Mucosa of descending colon (tissue), 3 donors: Measurements from ENCODE around the gene TBRG4. TPM values are rescaled to one million over a fixed set of nuclear protein-coding genes. Genes with fewer than 3 reads are reported as not detected.

Experiments
- ATAC-seq: fragments of 200-7000 bp; cut with Tn5 transposase; one replicate; pipeline ENCODE4 v1.9.1; 2020; ENCODE audit warnings: mild to moderate bottlenecking, moderate library complexity
- DNase-seq, 3 donors: peaks; one replicate each; pipeline ENCODE4 v3.0.0-alpha.2; 2020
- H3K36me3 ChIP-seq: fragments of 200-600 bp; one replicate; pipeline ENCODE4 v1.8.0; 2021; ENCODE audit warnings: low read depth, mild to moderate bottlenecking
- H3K4me1 ChIP-seq: fragments of 200-600 bp; one replicate; pipeline ENCODE4 v1.8.0; 2021; ENCODE audit warnings: low read depth, mild to moderate bottlenecking
- H3K4me3 ChIP-seq: fragments of 200-600 bp; one replicate; pipeline ENCODE4 v1.8.0; 2021; ENCODE audit warnings: mild to moderate bottlenecking
- H3K9me3 ChIP-seq: fragments of 200-600 bp; one replicate; pipeline ENCODE4 v1.8.0; 2021; ENCODE audit warnings: mild to moderate bottlenecking
- intact Hi-C, 2 donors: fragments of 100-400 bp; cut with DNase I in 1 of 2; cut with micrococcal nuclease in 1 of 2; formaldehyde crosslinking; loops; one replicate each; pipeline versions ENCODE4 v1.11.0 to v1.11.1; 2022; cut with DNase I, micrococcal nuclease
- total RNA-seq, 3 donors: library from RNA; stranded (reverse); fragmentation: NEBNext Ultra II Directional in 2 of 3; extraction: Animal tissue kit (Norgen Biotek cat#: 25700) in 2 of 3; gene quantifications; one replicate each; pipeline versions ENCODE4 v1.2.1 to v1.2.4, GENCODE V29; 2021 to 2023
- TF ChIP-seq, protein P1 (sequence below): fragments of 200-600 bp; IDR thresholded peaks from one replicate; pipeline ENCODE4 v1.8.0; 2022; ENCODE audit warnings: antibody characterized with exemption, mild to moderate bottlenecking
- donor health status: DM: no; HTN: no; CAD: no; lungs with moderate emphysema.
- donor health status: DM: no; HTN: no; CAD: no.
- donor health status: DM: no; HTN: yes; CAD: no.

The TBRG4 gene
- total RNA-seq, 3 donors from 2014 or later, result 84.0 to 122 (median 85.6) TPM

DNA sequence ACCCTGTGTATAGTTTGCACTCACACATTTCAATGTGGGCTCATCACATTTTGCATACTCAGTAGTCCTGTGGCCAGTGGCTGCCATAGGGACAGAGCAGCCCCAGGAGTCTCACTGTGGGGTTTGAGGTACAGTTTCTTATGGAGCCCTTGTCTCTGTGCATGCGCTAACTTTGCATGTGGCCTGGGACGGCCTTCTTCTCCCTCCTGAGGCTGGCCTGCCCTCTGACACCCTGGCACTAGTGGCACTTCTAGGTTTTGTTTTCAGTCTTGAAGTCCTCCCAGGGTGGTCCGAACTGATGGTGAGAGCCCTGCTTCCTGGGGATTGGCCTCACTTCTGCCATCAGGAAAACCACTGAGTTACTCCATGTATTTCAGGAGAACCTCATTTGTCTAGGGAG is 43.9 kb downstream of the TBRG4 start:
- no peak for DNase-seq

DNA sequence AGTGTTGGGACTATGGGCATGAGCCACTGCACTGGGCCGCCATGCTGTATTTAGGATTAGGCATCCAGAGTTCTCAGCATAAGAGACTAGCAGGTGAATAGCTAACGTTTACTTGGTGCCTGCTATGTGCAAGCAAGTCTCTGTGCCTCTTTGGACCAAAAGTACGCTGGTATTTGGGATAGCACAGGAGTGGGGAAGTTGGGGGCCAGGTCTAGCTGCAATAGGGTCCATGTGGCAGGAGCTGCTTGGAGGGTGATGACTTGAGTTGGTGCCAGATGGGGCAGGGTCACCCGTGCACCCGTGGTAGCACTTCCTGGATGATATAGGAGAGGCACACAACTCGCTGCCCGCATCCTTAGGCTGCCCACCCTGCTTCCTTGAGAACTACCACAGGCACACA is 45.1 kb downstream of the TBRG4 start:
- DNase-seq, result no peak

More for the DNA sequence above, 43.9 kb downstream of the TBRG4 start:
- Histone ChIP-seq H3K4me1 (peaks cover 7% of the 10 kb centered on the region), H3K36me3 (no peaks in the 10 kb centered on the region), H3K4me3 (no peak overlapping the region), H3K9me3 (no peaks in the 10 kb centered on the region)
- TF ChIP-seq, protein P1, sequence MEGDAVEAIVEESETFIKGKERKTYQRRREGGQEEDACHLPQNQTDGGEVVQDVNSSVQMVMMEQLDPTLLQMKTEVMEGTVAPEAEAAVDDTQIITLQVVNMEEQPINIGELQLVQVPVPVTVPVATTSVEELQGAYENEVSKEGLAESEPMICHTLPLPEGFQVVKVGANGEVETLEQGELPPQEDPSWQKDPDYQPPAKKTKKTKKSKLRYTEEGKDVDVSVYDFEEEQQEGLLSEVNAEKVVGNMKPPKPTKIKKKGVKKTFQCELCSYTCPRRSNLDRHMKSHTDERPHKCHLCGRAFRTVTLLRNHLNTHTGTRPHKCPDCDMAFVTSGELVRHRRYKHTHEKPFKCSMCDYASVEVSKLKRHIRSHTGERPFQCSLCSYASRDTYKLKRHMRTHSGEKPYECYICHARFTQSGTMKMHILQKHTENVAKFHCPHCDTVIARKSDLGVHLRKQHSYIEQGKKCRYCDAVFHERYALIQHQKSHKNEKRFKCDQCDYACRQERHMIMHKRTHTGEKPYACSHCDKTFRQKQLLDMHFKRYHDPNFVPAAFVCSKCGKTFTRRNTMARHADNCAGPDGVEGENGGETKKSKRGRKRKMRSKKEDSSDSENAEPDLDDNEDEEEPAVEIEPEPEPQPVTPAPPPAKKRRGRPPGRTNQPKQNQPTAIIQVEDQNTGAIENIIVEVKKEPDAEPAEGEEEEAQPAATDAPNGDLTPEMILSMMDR, result no peak
- no peak for ATAC-seq
- intact Hi-C loops, result no loop called here

DNA sequence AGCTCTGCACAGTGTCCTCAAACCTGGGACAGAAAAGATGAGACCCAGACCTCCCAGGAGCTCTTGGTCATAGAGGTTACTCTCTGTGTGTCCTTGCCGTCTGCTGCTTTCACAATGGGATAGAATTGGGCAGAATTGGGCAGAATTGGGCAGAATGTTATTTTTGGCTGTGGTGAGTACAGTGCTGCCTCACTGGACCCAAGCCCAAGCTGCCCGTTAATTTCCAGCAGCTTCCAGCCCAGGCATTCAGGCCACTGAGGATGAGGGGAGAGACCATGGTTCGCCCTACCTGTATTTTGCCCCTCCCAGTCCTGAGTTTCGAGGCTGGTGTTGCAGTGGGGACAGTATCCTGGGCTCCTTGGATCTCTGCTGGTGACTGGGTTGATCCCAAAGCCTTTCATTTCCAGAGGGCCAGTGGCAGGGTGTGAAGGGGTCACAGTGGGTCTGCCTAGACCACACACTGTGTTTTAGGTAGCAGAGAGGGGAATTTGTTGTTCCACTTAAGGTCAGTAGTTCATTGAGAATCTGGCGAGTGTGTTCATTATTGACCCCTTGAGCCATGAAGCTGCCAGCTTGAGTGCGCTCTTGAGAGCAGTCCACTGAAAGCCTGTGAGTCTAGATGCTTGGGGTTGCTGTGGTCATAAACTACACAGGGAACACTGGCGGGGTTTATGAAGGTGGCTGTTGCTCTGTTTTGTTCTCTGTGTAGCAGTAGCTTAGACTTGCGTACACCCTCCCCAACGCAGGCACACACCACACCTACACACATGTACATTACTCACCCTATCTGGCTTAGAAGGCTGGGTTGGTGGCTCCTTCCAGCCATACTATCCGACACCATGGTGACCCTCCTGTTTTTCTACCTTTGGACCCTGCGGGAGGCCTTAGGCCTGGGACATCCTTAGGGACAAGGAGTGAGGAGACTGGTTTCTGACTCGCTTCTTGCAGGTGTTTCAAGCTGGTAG is 46.2 kb downstream of the TBRG4 start:
- Histone ChIP-seq H3K4me1 (peaks cover 7% of the 10 kb centered on the region), H3K4me3 (no peak overlapping the region), H3K36me3 (no peaks in the 10 kb centered on the region), H3K9me3 (no peaks in the 10 kb centered on the region)
- intact Hi-C loops, result no loop called here
- no peak for ATAC-seq
- TF ChIP-seq, protein P1, result no peak
- DNase-seq, result no peak

More for the DNA sequence above, 45.1 kb downstream of the TBRG4 start:
- intact Hi-C loops, result no loop called here
- Histone ChIP-seq H3K9me3 (no peaks in the 10 kb centered on the region), H3K36me3 (no peaks in the 10 kb centered on the region), H3K4me1 (peaks cover 7% of the 10 kb centered on the region), H3K4me3 (no peak overlapping the region)
- ATAC-seq, result no peak
- TF ChIP-seq, protein P1, result no peak

DNA sequence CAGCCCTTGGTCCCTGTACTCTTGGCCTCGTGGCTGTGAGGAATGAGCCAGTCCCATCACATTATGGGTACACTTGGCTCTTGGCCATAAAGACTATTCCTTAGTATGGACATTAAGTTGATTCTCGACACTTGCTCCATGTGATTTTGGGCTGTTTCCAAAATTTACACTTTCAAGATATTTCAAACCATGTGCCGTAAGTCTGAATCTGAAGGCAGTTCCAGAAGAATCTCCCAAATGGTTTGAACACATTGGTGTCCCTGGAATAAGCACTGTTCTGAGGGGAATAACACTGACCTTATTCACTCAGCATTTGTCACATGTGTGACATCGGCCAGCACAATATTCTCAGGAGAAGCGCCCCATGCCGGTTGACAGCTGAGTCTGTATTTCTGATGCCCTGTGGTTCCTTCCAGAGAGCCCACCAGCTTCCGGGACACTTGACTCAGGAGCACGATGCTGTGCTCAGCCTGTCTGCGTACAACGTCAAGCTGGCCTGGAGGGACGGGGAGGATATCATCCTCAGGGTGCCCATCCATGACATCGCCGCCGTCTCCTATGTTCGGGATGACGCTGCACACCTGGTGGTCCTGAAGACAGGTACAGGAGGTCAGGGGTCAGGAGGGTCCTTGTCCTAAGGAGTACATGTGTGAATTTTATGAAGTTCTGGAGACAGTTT is 47.3 kb downstream of the TBRG4 start:
- TF ChIP-seq, protein P1, result no peak
- DNase-seq (no peak), ATAC-seq (no peak)
- intact Hi-C loops, result no loop called here
- H3K4me3 ChIP-seq, result no peak overlapping the region
- no peaks in the 10 kb centered on the region for H3K9me3 ChIP-seq
- H3K36me3 ChIP-seq, result no peaks in the 10 kb centered on the region
- peaks cover 7% of the 10 kb centered on the region for H3K4me1 ChIP-seq

DNA sequence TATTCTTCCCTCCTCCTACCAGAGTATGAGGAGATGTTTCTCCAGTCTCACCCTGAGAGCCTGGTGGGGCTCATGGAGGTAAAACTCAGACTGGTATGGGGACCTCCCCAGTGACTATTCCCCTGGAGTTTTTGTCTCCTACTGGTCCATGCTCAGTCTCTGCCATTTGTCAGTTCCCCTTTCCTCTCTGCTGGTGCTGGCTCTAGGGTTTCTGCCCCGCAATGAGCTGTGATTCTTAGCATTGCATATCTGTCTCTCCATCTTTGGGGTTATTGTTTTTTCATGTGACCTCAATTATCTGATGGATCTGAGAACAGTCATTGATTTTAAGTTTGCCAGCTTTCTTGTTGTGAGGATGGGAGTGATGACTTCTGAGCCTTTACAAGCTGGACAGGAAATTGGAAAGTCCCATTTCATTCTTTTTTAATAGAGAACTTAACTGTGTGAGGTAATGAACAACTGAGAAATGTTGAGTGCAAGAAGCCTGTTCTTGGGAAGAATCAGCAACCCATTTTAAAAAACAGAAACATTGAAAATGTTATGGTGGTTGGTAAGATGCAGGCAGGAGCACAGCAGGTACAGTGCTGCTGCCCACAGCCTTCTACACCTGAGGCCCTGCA is 49.6 kb downstream of the TBRG4 start:
- TF ChIP-seq, protein P1, result no peak
- no peak overlapping the region for H3K4me3 ChIP-seq
- DNase-seq, result no peak
- no peaks in the 10 kb centered on the region for H3K9me3 ChIP-seq
- no peaks in the 10 kb centered on the region for H3K4me1 ChIP-seq
- no peak for ATAC-seq
- intact Hi-C loops, result no loop called here
- H3K36me3 ChIP-seq, result no peaks in the 10 kb centered on the region
